GOT3 (cell line): ENCODE data around the gene ZFYVE9.
A peak's percentile ranks its signal among the peaks of the same experiment; 100 is the strongest.
"Not testable (repeated sequence)": the region's sequence is repeated elsewhere in the genome, so short reads cannot be mapped to it uniquely, and the experiment has no call there.

ENCODE experiments used
- DNase-seq: peaks from one replicate; lab custom pipeline; 2025; ENCODE audit warnings: mixed read lengths; lab: John Stamatoyannopoulos, UW

The ZFYVE9 gene

DNA sequence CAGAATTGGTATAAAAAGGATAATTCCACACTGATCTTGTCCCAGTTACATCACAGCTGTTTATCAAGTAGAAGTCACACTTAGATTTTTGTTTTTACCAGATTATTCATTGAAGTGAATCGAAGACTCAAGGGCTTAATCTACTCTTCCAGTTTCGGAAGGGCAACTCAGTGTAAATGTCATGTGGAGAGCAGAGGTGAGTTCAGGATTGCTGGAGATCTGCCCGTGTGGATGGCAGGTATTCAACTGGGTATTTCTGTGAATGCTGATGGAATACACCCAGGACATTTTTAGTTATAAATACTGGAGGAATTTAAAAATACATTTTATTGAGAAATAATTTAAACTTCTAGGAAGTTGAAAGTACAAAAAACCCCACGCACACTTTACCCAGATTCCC is 204.8 kb downstream of the ZFYVE9 start:
- DNase-seq: no peak

DNA sequence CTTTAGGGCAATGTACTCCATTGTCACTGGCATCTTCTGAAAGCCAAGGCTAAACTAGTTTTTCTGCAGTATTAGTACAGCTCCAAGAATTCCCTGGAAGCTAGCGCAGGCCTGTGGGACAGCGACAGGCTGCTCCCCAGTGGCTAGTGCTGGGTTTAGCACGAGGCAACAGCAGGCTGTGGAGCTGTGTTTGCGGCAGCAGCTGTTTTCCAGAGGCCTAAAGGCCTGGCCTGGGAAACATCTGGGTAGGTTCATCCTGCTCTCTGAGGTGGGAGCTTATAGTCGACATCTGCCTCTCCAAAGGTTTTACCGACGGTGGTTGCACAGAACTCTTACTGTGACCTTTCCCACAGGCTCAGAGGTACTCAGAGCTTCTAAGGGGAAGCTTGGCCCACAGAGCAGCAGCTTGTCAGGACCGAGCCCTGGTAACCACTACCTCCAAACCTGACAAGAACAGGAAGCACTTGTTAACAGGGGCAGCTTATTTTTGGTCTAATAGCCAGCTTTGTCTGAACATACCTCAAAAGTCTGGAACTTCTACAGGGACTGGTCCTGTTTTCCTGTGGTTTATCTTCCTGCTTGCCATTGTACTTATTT is 206.9 kb downstream of the ZFYVE9 start:
- no peak for DNase-seq

DNA sequence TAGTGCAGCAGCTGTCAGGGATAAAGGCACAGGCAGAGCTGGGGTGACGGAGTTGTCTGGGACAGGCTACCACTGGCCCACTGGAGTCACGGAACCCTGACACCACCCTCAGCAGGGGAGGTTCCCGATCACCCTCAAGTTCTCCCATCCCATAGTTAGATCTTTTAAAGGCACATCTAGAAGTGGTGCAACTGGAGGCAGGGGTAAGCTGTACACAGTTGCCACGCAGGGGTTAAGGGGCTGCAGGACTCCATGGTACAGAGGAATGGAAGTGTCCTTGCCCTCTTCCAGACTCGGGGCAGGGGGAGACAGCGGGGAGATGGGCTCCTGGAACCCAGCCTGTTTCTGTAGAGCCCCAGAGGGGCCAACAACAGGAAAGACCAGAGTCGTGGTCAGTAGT is 210.8 kb downstream of the ZFYVE9 start:
- no peak for DNase-seq

DNA sequence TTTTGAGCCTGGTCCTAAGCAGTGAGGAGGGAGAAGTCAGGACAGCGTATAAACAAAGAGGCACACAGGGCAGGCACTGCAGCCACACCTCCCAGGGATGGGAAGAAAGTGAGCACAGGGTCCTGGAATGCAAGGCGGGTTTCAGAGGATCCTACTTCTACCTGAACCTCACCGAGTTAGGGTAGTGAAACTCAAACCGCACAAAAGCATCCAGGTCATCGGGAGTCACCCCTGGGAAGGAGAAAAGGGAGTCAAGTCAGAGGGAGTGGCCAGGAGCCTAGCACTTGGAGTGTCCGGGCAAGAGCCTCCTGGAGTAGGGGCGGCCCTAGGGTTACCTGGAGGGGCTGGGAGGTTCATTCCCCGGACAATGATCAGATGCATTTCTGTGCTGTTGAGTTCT is 213.5 kb downstream of the ZFYVE9 start:
- DNase-seq: no peak

DNA sequence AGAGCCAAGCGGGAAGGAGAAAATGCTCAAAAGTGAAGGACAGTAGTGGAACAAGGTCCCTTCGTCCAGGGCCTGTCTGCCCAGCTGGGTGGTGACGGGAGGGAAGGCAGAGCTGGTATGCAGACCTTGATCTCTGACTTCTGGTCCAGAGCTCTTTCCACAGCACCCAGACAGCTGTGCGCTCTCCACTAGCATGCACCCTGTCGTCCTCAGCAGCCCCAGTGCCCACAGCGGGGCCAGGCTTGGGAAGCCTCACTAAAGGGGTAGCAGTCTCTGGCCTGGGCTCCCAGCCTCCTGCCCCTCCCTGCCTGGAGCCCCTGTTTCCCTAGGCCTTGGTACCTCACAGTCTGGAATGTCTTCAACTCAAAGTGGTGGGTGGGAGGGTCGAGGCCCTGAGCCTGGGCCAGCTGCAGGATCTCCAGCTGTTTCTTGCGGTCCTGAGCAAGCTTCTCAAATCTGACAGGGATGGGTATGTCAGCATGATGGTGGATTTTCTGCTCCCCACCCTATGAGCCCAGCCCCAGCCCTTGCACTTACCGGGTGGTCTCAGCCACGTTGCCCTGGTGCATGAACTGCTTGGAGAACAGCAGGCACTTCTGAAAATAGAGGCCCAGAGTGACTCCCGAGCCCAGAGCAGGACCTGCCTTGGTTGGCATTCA is 214.1 kb downstream of the ZFYVE9 start:
- DNase-seq: no peak

DNA sequence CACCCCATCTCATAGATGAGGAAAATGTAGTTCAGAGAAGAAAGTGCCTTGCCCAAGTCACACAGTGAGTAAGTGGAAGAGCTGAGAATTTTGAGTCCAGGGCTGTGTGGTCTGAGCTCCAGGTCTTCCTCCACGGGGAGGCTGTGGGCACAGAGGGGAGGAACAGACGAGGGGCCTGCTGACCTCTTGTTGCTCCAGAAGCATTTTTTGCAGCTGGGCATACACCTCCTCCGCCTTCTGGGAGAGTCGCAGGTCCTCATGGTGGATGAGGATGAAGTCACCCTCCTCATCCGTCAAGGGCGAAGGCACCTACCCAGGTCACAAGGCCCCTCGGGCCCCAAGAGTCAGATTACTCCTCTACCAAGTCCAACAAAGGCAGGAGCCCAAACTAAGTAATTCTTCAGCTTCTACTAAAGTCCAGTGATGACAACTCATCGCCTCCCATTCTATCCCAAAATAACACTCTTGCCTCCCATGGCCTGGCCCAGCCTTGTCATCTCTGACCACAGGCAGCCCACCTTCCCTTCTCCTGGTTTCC is 215.0 kb downstream of the ZFYVE9 start:
- no peak for DNase-seq

DNA sequence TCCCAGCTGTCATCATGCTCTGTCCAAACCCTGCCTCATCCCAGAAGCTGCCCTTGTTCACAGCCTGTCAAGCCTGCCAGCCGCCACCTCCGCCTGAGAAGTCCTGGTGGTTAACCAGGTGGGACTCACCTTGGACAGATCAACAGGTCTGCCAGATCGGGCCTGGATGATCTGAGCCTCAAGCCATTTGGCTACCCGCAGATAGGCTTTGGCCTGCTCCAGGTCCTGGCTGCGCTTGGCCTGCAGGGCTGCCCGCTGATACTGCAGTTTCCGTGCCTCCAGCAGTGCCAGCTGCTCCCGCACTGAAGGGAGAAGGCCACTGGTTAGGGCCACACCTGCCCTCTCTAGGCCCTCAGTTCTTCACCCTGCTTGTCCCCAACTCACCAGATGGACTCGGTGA is 215.5 kb downstream of the ZFYVE9 start:
- no peak for DNase-seq

DNA sequence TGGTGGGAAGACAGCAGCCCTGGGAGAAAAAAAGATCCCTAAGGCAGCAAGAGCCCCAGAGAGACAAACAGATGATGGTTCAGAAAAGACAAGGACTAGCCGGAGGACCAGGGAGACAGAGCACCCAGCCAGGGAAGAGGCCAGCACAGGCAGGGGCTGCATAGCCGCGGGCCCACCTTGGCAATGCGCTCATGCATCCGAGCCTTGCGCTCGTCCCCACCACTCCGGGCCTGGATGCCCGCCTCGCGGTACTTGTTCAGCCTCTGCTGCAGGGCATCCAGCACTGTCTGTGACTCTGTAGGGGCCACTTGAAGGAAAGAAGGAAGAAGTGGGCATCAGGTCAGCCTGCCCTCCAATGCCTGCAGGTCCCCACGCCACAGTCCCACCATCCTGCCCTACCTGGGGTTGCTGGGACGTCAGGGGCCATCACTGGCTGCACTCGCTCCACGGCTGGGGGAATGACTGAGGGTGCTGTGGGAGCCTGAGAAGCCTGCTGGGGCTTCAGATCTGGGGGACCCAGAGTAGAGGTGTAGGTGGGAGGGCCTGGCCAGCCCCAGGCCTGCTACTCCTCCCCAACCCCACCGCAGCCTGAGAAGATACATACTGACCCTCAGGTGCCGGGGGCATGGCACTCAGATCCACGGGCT is 217.1 kb downstream of the ZFYVE9 start:
- DNase-seq: no peak

DNA sequence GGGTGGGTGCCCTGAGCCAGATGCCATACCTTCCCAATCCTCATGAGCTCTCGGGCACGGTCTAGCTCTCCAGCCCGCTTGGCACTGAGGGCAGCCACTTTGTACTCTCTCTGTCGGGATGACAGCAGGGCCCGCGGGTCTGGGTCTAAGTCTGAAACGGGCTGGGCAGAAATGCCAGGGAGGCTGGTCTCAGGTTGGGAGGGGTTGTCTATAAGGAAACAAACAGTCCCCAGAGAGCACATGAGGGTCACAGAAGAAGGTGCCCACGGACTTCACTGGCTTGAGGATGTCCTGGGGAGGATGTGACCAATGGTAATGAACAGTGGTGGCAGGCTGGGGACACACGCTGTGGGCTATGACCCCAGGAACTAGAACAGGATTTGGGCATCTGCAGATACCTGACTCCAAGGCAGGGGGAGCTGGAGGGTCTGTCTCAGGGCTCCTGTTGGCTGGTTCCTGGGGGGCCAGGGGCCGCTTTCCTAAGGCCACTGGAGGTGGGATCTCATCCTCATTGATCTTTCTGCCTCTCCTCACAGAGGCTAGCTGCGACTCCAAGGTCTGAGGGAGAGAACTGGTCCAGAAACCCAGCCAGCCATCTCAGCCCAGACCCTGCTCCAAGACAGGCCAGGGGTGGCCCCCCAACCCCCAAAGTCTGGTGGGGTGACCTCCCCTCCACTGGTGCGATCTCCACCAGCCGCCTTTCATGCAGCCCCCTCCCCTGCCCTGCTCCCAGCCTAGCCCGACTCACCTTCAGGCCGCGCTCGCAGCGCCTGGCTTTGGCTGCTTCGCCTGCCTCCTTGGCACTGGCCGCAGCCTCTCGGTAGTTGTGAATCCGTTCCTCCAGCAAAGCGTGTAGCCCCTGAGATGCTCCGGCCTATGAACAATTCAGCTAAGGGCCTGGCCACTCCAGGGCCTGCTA is 218.0 kb downstream of the ZFYVE9 start:
- no peak for DNase-seq

DNA sequence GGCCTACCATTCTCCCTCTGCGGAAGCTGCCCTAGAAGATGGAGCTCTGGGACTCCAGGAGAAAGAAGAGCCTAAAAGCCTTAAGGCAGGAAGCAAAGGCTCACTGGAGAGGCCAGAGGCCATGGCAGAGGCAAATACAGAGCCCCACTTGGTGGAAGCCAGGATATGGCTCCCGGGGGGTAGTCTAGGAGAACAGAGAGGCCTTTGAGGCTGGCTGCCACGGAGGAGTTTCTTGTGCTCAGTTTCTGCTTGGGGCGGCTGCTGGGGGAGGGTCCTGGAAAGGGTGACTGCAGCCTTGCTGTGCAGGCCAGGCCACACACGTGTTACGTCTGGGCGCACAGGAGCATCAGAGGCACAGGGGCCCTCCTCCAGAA is 218.7 kb downstream of the ZFYVE9 start:
- DNase-seq: no peak

DNA sequence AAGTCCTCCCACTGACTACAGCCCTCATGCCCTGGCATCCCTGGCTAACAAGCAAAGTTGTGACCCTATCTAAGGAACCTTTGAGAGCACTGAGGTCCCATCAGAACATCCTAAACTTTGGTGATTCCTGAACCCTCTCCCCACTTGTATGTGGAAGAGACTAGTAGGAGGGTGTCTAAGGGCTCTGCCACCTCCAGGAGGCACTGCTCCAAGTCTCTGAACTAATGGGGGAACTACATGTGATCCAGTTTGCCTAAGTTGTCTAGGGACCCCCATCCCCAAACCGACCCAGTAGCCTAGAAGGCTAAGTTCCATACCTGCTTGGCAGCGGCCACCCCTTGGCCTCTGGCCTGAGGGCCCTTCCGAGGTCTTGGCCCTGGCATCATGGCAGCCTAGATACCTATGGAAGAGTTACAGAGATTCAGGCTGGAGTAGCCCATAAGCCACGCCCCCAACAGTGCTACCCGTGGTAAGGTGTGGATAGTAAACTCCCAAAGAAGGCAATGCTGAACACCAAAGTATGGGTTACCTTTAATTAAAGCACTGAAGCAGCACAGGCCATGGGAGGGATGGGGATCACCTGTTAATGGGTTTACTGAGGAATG is 222.4 kb downstream of the ZFYVE9 start:
- DNase-seq: no peak

DNA sequence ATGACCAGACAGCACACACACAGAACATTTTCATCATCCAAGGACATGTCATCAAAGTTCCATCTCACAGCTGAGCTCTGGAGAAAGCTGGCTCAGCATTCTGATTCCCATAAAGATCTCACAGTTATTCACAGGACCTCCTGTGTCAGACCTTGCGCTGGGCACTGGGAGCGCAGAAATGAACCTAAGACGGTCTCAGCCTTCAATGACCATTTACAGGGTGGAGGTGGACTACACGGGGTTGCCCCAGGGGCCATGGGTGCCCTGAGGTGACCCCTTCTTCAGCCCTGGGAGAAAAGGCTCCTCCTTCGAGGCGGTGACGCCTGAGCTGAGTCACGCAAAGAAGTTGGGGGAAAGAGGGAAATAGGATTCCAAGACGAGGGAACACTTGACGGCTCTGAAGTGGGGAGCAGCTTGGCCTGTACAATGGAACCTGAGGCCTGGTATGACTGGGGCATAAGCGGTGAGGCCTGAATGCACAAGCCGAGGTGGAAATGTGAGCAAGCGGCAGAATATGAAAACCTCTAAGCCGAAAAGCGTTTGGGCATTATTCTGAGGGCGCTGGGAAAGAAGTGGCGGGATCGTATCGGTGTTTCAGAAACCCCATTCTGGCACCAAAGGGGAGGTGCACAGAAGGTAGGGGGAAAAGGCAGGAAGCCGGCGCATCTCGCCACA is 223.3 kb downstream of the ZFYVE9 start:
- DNase-seq: peak; percentile 4

DNA sequence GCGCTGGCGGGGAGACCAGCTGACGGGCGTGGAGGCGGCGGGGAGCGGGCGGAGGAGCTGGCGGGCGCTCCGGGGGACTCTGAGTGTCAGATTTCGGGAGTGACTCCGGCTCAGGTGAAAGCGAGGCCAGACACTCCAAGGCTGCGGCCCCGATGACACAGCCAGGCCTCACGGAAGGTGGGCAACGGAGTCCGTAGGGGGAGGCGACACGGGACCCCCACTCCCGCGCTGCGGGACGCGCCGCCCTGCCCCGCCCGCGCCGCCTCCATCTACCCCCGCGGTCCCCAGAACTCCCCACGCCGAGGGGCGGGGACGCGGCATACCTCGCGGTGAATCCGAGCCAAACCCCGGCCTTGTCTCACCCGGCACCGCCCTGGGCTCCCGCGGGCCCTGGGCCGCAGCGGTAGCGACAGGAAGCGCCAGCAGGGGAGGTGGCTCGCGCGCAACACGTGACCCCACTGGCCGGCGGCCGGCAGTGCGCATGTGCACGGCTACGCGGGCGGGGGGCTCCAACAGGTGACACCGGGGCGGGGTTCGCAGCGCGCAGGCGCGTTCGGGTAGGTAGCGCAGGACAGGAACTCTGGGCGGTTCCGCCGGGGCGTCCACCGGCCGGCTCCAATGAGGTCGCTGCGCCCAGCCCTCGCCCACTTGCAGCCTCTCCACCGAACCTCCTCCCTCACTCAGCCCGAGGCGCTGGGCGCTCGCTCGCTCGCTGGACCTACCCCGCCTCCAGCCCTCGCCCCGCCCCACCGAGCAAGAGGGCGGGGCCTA is 224.0 kb downstream of the ZFYVE9 start, which contains the start of gene CC2D1B:
CC2D1B (minus strand) TSS at position 460 of the 771 bp plus-strand sequence. CDS start 1,585 bp downstream, outside the sequence.
- peak; percentile 94 for DNase-seq

DNA sequence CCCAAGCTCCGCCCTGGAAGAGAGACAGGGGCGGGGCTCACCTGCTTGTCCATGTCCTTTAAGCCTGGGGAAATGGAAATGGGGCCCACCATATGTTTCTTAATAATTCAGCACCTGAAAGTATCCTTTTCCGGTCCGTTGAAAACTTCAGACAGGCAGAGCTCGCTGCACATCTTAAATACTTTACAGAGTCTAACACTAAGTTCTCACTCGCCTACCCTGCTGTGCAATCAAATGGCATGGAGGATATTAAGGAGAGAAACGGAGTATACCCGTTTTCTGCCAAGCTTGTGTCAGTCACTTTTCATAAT is 224.6 kb downstream of the ZFYVE9 start:
- no peak for DNase-seq

DNA sequence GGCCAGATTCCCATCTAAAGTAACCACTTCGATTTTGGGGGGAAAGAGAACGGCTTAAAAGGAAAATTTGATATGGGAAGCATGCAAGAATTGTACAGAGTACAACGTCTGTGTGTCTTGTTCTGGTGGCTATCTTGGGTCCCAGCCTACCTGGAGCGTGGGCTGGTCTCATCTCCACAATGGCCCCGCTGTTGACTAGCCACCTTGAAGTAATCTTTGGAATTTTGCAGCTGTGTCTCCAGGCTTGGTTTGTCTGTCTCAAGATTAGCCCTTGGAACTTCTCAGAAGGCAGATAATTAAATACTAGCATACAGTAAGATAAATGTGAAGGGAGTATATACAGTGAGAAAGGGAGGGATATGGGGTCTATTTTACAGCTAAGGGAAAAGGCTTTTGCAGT is 225.4 kb downstream of the ZFYVE9 start:
- no peak for DNase-seq

DNA sequence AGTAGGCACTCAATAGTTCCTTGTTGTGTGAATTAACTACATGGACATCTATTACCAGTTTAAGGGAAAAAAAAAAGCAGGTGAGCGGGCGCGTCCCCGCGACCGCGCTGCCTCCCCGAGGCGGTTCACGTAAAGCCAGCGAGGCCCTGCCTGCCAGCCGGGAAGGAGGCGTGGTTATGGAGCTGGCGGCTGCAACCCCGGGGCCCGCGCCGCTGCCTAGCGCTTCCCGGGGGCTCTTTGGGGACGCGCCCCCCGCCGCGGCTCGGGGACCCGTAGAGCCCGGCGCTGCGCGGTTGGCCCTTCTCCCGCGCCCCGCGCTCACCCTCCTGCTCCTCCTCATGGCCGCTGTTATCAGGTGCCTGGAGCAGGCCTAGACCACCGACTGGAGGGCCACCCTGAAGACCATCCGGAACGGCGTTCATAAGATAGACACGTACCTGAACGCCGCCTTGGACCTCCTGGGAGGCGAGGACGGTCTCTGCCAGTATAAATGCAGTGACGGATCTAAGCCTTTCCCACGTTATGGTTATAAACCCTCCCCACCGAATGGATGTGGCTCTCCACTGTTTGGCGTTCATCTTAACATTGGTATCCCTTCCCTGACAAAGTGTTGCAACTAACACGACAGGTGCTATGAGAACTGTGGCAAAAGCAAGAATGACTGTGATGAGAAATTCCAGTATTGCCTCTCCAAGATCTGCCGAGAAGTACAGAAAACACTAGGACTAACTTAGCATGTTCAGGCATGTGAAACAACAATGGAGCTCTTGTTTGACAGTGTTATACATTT is 226.7 kb downstream of the ZFYVE9 start:
- no peak for DNase-seq

DNA sequence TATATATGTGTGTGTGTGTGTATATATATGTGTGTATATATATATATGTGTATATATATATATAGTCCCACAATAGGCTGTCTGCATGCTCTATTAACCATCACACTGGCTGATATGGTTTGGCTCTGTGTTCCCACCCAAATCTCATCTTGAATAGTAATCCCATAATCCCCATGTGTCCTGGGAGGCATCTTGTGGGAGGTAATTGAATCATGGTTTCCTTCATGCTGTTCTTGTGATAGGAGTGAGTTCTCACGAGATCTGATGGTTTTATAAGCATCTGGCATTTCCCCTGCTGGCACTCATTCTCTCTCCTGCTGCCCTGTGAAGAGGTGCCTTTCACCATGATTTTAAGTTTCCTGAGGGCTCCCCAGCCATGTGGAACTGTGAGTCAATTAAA is 228.0 kb downstream of the ZFYVE9 start:
- not testable (repeated sequence) for DNase-seq

DNA sequence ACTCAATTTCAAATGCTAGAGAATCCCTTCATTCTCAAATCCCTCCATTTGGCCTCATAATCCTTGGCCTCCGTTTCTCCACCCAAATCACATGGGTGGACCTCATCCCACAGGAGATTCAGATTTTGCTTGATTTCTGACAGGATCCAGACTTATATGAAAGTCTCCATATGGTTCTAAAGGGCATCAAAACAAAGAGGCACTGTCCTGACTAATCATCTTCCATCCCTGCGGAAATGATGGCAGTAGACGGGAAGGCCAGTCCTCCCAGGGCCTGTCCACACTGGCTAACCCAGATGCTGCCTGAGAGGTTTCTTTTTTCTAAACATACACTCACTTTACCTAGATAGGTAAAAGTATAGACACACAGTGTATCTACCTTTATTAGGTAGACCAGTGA is 243.5 kb downstream of the ZFYVE9 start:
- DNase-seq: no peak

DNA sequence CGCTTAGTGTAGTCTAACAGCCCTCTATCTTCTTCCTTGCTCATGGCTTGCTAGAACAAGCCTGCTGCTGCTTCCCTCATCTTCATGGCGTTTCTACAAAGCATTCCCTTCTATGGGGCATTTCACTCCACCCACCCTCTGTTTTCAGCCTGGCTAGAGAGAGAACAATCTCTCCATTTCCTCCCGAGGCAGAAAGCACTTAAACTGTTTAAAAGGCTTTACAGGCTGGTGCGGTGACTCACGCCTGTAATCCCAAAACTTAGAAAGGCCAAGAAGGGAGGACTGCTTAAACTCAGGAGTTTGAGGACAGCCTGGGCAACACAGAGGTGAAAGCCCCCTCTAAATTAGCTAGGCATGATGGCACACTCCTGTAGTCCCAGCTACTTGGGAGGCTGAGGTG is 244.6 kb downstream of the ZFYVE9 start:
- DNase-seq: no peak

DNA sequence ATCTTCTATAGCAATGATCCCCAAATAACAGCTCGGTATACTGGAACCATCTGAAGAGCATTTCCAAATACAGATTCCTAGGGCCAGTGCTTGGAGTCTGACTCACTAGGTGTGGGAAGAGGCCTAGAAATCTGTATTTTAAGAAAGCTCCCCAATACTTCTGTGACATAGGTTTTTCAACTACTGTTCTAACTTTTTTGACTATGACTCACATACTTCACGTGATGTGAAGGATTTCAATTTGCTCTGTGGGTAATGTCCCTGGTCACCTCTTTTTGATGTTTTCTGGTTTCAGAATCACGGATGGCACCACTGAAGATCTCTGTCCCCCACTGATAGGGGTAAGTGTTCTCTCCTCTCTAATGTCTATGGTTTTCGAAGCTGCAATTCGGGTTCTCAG is 251.3 kb downstream of the ZFYVE9 start:
- no peak for DNase-seq
